ENCODE results near the gene ARFGEF3.

ARFGEF3 gene

GRCh38 chr6:138297761-138298298, 136.1 kb downstream of the ARFGEF3 start:
- in situ Hi-C loops (cut with MboI; ENCODE audit: low sequenced_read_pairs), result no loop called here

- in situ Hi-C loops (cut with MboI; ENCODE audit: low sequenced_read_pairs), result no loop called here
Measured at GRCh38 chr6:138300469-138300868, 138.7 kb downstream of the ARFGEF3 start.

- in situ Hi-C loops (cut with MboI; ENCODE audit: low sequenced_read_pairs), result no loop called here
Measured at GRCh38 chr6:138302554-138302953, 140.8 kb downstream of the ARFGEF3 start.

- in situ Hi-C loops (cut with MboI; ENCODE audit: low sequenced_read_pairs), result no loop called here
Measured at GRCh38 chr6:138307352-138307751, 145.6 kb downstream of the ARFGEF3 start.

- in situ Hi-C loops (cut with MboI; ENCODE audit: low sequenced_read_pairs), result no loop called here
Measured at GRCh38 chr6:138307816-138308730, 146.3 kb downstream of the ARFGEF3 start.

GRCh38 chr6:138308731-138309110, 147.0 kb downstream of the ARFGEF3 start:
- in situ Hi-C loops (cut with MboI; ENCODE audit: low sequenced_read_pairs), result no loop called here

- in situ Hi-C loops (cut with MboI; ENCODE audit: low sequenced_read_pairs), result no loop called here
Measured at GRCh38 chr6:138309695-138310094, 148.0 kb downstream of the ARFGEF3 start.

GRCh38 chr6:138310294-138310693, 148.6 kb downstream of the ARFGEF3 start:
- in situ Hi-C loops (cut with MboI; ENCODE audit: low sequenced_read_pairs), result no loop called here

- in situ Hi-C loops (cut with MboI; ENCODE audit: low sequenced_read_pairs), result no loop called here
Measured at GRCh38 chr6:138310821-138311220, 149.1 kb downstream of the ARFGEF3 start.

GRCh38 chr6:138311268-138311667, 149.5 kb downstream of the ARFGEF3 start:
- in situ Hi-C loops (cut with MboI; ENCODE audit: low sequenced_read_pairs), result no loop called here

- in situ Hi-C loops (cut with MboI; ENCODE audit: low sequenced_read_pairs), result no loop called here
Measured at GRCh38 chr6:138318741-138319375, 157.1 kb downstream of the ARFGEF3 start.

GRCh38 chr6:138321934-138322333, 160.2 kb downstream of the ARFGEF3 start:
- in situ Hi-C loops (cut with MboI; ENCODE audit: low sequenced_read_pairs), result no loop called here

GRCh38 chr6:138323821-138324220, 162.1 kb downstream of the ARFGEF3 start:
- in situ Hi-C loops (cut with MboI; ENCODE audit: low sequenced_read_pairs), result no loop called here

GRCh38 chr6:138328210-138328609, 166.5 kb downstream of the ARFGEF3 start:
- in situ Hi-C loops (cut with MboI; ENCODE audit: low sequenced_read_pairs), result no loop called here

GRCh38 chr6:138330763-138331162, 169.0 kb downstream of the ARFGEF3 start:
- in situ Hi-C loops (cut with MboI; ENCODE audit: low sequenced_read_pairs), result no loop called here

GRCh38 chr6:138331444-138331843, 169.7 kb downstream of the ARFGEF3 start:
- in situ Hi-C loops (cut with MboI; ENCODE audit: low sequenced_read_pairs), result no loop called here

GRCh38 chr6:138331984-138332383, 170.2 kb downstream of the ARFGEF3 start:
- in situ Hi-C loops (cut with MboI; ENCODE audit: low sequenced_read_pairs), result no loop called here

- in situ Hi-C loops (cut with MboI; ENCODE audit: low sequenced_read_pairs), result no loop called here
Measured at GRCh38 chr6:138334000-138334399, 172.3 kb downstream of the ARFGEF3 start.

GRCh38 chr6:138334963-138335362, 173.2 kb downstream of the ARFGEF3 start:
- in situ Hi-C loops (cut with MboI; ENCODE audit: low sequenced_read_pairs), result no loop called here

- in situ Hi-C loops (cut with MboI; ENCODE audit: low sequenced_read_pairs), result no loop called here
Measured at GRCh38 chr6:138336221-138336620, 174.5 kb downstream of the ARFGEF3 start.

GRCh38 chr6:138337076-138337475, 175.3 kb downstream of the ARFGEF3 start:
- in situ Hi-C loops (cut with MboI; ENCODE audit: low sequenced_read_pairs), result no loop called here

GRCh38 chr6:138339024-138339423, 177.3 kb downstream of the ARFGEF3 start:
- in situ Hi-C loops (cut with MboI; ENCODE audit: low sequenced_read_pairs), result no loop called here

All from HL-60/S4 treated with retinoic acid at 250 ng/mL for 4 days and 3 days (cell line).